ENCODE data around the gene BMPR1A. TPM values are rescaled to one million over a fixed set of nuclear protein-coding genes. Genes with fewer than 3 reads are reported as not detected.
A peak's percentile ranks its signal among the peaks of the same experiment; 100 is the strongest.

BMPR1A gene
- total RNA-seq, 1 donor from 2014 or later, result 32.6 TPM

GRCh38 chr10:86792461-86793167 is 36.2 kb downstream of the BMPR1A start:
- DNase-seq (ENCODE audit: low read depth), result no peak
- no peaks in the 10 kb centered on the region for H3K36me3 ChIP-seq (ENCODE audit: control insufficient read depth, insufficient read depth, low read length)
- H3K4me3 ChIP-seq (ENCODE audit: low read depth, low read length), result no peak overlapping the region
- no peaks in the 10 kb centered on the region for H3K27me3 ChIP-seq (ENCODE audit: control insufficient read depth, insufficient read depth, low read length)
- no peak for TF ChIP-seq CTCF (IDR thresholded peaks at IDR 0.05; ENCODE audit: insufficient read depth, low read length, severe bottlenecking)
- no peak for FAIRE-seq

- no peaks in the 10 kb centered on the region for H3K27me3 ChIP-seq (ENCODE audit: control insufficient read depth, insufficient read depth, low read length)
- no peak overlapping the region for H3K4me3 ChIP-seq (ENCODE audit: low read depth, low read length)
- no peaks in the 10 kb centered on the region for H3K36me3 ChIP-seq (ENCODE audit: control insufficient read depth, insufficient read depth, low read length)
- FAIRE-seq (no peak), DNase-seq (ENCODE audit: low read depth) (no peak)
- TF ChIP-seq CTCF (IDR thresholded peaks at IDR 0.05; ENCODE audit: insufficient read depth, low read length, severe bottlenecking), result no peak
Observed at GRCh38 chr10:86793696-86794095, 37.3 kb downstream of the BMPR1A start.

- H3K4me3 ChIP-seq (ENCODE audit: low read depth, low read length), result no peak overlapping the region
- no peak for TF ChIP-seq CTCF (IDR thresholded peaks at IDR 0.05; ENCODE audit: insufficient read depth, low read length, severe bottlenecking)
- FAIRE-seq, result no peak
- no peaks in the 10 kb centered on the region for H3K36me3 ChIP-seq (ENCODE audit: control insufficient read depth, insufficient read depth, low read length)
- peak; percentile 54 for DNase-seq (ENCODE audit: low read depth)
- no peaks in the 10 kb centered on the region for H3K27me3 ChIP-seq (ENCODE audit: control insufficient read depth, insufficient read depth, low read length)
Observed at GRCh38 chr10:86795353-86795752, 38.9 kb downstream of the BMPR1A start.

- Histone ChIP-seq H3K36me3 (ENCODE audit: control insufficient read depth, insufficient read depth, low read length) (no peaks in the 10 kb centered on the region), H3K4me3 (ENCODE audit: low read depth, low read length) (no peak overlapping the region), H3K27me3 (ENCODE audit: control insufficient read depth, insufficient read depth, low read length) (no peaks in the 10 kb centered on the region)
- no peak for FAIRE-seq
- TF ChIP-seq CTCF (IDR thresholded peaks at IDR 0.05; ENCODE audit: insufficient read depth, low read length, severe bottlenecking), result no peak
- DNase-seq (ENCODE audit: low read depth), result peak; percentile 17
Observed at GRCh38 chr10:86798025-86798424, 41.6 kb downstream of the BMPR1A start.

- no peaks in the 10 kb centered on the region for H3K36me3 ChIP-seq (ENCODE audit: control insufficient read depth, insufficient read depth, low read length)
- TF ChIP-seq CTCF (IDR thresholded peaks at IDR 0.05; ENCODE audit: insufficient read depth, low read length, severe bottlenecking), result no peak
- FAIRE-seq (no peak), DNase-seq (ENCODE audit: low read depth) (no peak)
- H3K4me3 ChIP-seq (ENCODE audit: low read depth, low read length), result no peak overlapping the region
- no peaks in the 10 kb centered on the region for H3K27me3 ChIP-seq (ENCODE audit: control insufficient read depth, insufficient read depth, low read length)
Observed at GRCh38 chr10:86798611-86799010, 42.2 kb downstream of the BMPR1A start.
